HG03103 (cell line): ENCODE measurements around the gene VSNL1.
A peak's percentile ranks its signal among the peaks of the same experiment; 100 is the strongest.

Experiments used
- ATAC-seq: cut with Tn5 transposase; IDR thresholded peaks from one replicate; pipeline ENCODE4 v1.9.1; 2021; ENCODE audit warnings: low read depth; ENCODE audit not compliant: unreplicated experiment

VSNL1 gene

DNA sequence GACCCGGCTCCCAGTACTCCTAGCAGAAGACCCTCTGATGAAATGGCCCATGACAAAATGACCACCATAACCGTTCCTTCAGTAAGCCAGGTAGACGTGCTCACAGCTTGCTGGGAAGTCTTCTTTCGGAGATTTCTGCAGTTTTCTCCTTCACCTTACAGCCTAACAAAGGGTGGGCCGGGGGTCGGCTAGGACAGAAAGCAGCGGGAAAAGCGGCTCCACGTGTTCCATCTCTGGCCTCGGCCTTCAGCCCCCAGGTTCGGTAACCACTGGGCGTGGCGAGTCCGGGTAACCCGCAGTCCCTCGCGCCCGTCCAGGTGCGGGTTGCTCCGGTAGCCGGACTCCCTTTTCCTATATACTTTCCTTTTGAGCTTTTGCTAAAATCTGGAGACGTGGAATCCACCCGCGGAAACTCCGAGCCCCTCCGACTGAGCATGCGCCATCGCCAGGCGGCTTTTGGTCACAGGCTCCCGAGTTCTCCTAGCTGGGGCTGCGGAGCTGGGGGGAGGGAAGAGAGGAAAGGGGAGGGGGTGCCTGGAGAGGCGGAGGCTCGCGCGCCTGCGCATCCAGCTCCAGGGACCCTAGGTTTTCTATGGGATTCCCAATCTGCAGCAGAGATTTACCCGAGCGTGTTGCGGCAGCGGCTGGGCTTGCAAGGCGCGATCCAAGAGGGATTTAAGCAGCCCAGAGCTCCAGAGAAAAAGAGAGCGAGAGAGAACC lies at the start of gene VSNL1:
Gene VSNL1 (plus strand): TSS at position 604 of the 720 bp plus-strand sequence. CDS start 51,379 bp downstream, outside the sequence.
- no peak for ATAC-seq

DNA sequence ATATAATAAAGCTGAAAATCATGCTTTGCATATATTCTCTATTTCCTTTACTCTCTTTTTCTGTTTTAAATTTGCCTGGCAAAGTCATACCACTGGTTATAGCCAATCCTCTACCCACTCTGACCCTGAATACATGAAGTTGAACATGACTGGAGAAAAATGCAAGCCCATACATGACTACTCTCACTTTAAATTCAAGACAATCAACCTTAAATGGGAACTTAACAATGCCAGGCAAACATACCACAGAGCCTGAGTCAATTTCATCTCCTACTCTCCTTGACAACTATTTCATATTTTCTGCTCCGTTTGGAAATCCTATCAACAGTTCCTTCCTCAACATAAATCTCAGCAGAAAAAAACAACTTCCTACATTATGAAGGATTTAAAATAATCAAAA lies 44.9 kb upstream of the VSNL1 start:
- no peak for ATAC-seq

DNA sequence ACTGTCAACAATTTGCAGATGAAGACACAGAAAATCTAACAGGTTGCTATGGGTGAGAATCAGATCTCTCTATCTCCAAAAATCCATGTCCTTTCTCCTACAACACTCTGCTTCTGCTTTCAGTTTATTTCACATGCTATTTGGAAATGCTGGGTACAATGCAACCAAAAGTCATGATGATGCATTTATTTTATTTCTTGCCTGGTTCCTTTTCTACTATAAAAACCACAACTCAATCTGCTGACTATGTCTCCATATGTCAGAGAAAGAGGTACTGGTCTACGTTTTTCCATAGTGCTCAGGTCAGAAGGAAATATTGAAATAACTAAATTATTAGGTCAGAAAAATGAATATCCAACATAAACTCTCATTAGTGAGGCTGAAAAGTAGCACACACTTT lies 42.8 kb upstream of the VSNL1 start:
- ATAC-seq: no peak

DNA sequence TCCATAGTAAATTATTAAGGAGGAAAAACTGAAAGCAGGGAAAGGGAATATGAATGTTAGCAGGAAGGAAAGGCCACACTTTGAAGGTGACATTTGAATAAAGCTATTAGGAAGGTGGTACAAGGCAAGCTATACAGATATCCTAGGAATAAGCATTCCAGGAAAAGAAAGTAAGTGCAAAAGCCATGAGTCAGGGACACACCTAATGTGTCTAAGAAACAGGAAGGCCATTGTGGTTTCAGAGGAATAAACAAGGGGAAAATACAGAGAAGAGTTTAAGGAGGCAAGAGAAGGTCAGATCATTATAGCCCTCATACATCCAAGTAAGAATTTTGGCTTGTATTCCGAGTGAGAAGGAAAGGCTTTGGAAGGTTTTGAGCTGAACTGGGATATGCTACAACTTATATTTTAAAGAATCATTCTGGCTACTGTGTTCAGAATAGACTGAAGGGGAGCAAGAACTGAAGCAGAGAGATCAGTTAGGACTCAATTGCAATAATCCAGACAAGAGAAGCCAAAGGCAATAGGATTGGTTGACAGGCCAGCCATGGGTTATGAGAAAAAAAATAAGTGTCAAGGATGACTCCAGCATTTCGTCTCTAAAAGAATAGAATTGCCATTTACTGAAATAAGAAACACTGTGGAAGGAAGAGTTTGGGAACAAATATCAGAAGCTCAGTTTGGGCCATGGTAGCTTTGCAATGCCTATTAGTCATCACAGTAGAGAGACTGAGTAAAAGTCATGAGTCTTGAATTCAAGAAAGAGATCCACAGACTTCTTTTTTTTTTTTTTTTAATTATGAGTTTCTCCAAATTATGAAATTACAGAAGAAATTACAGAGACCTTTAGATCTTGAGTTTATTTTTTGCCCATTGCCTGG lies 33.5 kb upstream of the VSNL1 start:
- no peak for ATAC-seq

DNA sequence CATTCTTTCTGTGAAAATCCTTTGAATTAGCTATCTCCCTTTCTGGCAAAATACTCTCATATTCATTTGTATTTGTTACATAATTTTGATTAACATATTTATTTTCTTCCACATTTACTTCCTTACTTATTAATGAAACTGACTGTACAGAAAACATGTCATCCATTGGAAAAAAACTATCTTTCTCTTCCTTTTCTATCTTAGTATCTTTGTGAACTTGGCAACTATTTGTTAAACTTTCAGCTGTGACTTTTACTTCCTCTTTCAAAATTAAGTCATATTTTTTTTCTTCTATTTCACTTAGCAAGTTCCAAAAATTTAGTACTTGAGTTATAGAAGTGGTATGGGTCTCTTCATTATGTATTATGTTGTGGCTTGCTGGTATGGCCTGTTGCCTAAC lies 24.8 kb upstream of the VSNL1 start:
- peak; percentile 38 for ATAC-seq

DNA sequence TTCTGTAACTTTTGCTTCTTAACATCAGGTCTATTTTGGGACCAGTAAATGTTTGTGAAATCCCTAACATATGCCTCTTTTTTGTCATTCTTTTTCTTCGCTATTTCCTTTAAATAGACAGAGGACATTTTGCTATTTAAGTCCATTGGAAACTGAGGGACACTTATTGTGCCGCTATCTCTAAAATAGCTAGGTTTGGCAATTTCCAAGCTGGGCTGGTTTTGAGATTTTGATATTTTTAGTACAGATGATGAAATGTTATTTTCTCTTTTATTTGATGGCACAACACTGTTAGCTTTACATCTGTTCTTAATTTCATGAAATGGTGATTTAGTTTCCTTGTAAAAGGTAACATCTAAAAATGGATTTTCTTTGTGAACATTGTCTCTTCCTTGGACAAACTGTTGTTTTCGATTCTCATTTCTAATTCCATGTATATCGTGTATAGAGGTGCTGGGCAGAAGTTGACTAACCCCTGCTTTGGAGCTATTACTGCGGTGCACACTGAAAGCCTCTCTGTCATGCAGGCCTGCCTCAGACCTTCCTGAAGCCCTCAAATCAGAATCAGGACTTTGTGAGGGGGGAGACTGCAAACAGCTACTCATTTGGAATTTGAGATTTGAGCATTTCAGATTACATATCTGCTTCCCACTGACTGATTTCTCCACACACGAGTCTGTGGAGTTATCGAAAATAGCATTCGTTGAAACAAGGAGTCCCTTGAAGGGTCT lies 22.9 kb upstream of the VSNL1 start:
- peak; percentile 31 for ATAC-seq

DNA sequence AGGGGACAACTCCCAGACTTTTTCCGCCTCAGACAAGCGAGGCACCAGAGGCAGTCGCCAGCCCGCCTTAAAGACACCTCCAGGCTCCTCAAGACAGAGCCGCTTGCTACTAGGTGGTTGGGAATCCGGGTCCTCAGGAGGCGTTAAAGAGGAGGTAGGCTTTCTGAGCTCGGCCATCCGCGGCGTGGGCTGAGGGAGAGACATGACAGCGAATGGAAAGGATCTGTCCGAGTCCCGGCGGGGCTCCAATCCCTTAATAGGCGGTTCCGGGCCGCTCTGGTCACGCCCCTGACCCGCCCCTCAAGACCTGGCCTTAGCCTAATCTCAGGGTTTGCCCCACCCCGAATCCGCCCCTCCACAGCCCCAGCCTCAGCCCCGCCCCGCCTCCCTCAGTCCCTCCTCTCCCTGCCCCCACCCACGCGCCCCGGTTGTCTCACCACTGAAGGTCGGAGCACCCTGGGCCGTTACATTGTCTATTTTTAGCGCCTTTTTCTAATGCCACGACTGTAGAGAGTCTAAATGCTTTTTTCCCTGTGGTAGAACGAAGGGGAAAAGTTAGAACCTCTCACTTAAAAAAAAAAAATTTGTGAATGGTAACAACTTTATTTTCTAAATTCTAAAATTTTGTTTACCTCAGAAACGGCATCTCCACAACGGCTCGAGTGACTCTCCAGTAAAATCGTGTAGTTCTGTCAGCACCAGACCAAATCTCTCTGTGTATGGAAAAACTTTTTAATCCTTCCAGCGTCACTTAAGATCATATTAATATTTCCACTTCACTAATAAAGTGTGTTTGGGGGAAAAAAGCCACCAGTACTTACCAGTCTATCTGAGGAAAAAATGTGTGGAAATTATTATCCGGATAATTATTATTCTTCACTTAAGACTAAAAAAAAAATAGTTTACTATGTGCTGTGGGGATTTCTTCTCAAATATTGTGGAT lies 22.0 kb upstream of the VSNL1 start, which contains the start of gene RAD51AP2:
Gene RAD51AP2 (minus strand): TSS at position 229 of the 943 bp plus-strand sequence. CDS start 25 bp downstream, at position 204.
- ATAC-seq: peak; percentile 69

DNA sequence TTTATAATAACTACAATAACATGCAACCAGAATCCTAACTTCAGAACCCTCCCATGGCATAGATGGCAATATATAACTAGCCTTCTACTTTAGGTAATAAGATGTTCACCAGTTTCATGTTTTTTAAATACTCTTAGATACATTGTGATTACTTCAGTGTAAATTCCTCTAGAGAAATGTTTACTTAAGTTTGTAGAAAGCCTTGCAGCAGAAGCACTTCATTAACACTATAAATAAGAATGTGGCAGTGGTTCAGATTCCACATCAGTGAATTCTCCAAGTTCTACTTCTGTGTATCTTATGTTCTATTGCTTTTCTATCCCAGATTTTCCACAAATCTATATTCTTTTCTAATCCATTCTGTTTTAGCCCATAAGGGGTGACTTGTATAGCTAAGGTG lies 21.0 kb upstream of the VSNL1 start:
- ATAC-seq: no peak

DNA sequence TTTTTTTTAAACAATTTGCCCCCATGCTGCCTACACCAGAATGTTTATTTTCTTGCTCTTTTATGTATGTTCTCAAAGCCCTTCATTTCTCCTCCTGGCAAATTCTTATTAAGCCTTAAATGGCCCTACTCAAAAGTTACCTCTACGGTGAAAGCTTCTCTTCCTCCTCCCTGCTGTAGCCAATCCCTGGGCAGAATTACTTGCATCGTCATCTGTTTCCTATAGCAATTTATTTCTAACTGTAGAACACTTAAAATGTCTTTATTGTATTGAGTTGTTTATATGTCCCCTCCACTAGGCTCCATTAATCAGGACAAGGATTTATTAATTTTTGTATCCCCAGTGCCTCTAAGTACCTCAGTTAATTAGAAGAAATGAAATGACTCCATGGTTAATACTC lies 19.7 kb upstream of the VSNL1 start:
- no peak for ATAC-seq

DNA sequence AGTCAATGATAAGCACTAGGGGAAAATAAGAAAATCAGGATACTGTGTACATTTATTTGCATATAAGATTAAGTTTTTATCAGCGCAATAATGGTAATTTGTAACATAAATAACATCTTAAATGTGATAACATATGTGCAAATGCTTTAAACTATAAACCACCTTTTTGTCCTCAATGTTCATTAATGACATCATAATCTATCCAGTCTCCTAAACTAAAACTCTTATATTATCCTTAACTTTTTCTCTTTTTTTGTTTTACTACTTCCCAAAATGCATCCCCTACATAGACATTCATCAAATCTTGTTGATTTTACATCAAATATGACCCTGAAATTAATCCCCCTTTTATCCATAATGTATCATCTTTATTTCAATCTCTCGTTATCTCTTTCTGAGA lies 18.9 kb upstream of the VSNL1 start:
- no peak for ATAC-seq

DNA sequence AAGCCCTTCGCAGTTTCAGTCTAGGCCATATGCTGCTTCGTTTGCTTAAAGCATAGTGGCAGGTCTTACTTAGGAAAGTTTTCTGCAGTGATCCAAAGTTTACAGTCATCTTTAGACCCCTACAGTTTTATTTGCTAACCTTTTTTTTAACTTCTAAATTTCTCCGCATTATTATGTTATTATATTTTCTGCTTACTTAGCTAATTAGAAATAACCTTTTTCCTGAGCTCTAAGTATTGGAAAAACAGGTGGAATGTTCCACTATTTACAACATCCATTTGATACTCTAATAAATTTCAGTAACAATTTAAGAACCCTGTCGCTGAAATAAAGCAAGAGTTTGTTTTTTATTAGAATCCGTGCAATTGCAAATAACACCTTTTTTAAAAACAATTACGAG lies 18.2 kb upstream of the VSNL1 start:
- no peak for ATAC-seq

DNA sequence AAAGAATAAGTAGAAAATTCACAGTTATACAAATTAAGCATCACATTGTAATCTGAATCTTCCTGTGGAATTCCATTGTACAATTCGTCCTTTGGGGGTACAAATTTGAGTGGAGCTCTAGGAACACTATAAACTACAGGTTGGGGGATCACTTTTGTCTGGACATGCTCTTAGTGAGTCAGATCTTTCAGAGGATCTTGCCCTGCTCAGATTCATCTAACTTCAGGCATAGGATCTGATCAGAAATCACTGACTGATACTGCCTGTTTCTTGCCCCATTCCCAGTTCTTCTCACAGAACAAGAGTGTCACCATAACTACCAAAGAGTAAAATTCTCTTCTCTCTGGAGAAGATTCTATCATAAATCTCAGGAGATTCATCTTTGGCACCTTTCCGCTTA lies 10.7 kb upstream of the VSNL1 start:
- no peak for ATAC-seq

DNA sequence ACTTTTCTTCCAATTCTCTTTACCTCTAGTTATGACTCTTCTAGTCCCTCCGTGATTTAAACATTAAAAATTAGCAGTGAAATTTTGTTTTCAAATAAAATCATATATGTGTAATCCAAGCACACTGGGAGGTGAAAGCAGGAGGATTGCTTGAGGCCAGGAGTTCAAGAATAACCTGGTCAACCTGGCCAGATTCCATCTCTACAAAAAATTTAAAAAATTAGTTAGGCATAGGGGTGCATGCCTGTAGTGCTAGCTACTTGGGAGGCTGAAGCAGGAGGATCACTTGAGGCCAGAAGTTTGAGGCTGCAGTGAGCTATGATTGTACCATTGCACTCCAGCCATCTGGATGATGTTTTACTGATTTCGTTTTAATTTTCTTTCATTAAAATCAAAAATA lies 7.0 kb upstream of the VSNL1 start:
- ATAC-seq: no peak

DNA sequence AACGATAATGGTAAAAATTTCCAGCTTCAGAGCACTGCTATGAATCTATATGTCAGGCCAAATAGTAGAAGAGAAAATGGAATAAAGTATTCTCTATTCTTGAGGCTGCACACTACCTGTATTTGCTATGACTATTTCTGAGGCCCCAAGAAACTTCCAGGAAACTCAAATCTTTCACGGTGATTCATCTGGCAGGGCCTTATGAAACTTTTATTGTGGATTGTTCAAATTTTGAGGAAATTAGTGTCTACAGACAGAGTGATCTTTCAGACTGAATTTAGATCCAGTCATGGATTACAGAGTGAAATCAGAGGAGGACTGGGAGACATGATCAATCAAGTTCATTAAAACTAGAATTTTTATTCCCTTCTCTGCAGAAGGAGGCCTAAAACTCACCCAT lies 4.1 kb upstream of the VSNL1 start:
- ATAC-seq: no peak

DNA sequence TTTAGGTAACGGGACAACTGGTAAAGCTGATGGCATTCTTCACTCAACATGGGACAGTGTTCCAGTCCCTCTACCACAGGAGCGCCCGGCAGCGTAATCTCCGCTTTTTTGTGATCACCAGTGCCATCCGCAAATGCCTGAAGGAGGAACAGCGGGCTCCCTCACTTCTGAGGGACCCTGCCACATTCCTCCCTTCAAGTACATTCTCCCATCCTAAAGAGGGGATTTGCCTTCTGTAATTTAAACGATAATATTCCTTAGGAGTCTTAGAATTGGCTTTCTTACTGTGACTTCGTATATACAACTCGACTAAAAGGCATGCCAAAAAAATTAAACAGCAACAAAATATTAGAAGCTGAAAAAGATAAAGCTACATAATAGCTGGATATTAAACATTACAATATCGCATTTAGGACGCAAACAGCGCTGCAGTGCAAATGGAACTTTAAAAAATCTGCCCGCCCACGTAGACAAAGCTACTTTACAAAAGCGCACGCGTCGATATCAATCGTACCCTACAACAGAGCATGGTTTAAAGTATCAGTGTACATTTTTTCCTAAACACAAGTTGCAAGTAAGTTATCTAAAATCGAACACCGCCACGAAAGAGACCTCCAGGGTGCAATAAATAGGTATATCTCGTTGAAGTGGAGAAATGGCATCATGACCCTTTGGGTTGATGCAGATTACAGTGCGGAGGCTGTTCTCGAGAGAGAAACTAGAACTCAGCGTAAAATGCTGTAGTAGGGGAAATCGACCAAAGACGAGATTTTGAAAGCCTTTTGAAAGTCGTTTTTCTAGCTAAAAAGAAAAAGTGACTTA lies 2.3 kb upstream of the VSNL1 start:
- peak; percentile 29 for ATAC-seq

DNA sequence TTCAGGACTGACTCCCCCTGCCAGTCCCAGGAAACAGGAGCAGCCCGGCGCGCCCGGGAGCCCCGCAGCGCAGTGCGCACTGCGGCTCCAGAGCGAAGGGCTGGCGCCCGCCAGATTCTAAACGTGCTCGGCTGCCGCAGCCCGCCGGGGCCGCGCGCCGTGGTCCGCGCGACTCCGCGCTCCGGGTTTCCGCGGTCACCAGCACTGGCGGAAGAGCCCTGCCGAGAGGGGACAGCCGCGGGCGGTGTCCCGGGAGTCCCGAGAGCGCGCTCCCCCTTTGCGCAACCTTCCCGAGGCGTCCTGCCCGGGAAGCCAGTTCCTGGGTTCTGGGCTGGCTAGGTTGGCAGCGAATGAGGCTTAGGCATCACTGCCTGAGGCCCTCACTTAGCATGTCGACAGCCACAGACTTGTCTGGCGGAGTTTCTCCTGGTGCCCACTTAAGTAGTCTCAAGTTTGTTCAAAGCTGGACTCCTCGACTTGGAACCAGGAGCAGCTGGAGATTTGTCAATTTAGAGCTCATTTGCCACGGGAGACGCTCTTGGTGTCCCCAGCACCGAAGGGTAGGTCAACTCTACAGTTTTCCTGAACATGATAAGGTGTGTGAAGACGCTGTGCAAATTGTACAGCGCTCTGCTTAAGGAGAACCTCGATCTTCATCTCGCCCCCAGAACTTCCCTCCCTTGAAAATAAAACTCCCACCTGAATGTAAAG lies 1.5 kb upstream of the VSNL1 start:
- peak; percentile 59 for ATAC-seq

DNA sequence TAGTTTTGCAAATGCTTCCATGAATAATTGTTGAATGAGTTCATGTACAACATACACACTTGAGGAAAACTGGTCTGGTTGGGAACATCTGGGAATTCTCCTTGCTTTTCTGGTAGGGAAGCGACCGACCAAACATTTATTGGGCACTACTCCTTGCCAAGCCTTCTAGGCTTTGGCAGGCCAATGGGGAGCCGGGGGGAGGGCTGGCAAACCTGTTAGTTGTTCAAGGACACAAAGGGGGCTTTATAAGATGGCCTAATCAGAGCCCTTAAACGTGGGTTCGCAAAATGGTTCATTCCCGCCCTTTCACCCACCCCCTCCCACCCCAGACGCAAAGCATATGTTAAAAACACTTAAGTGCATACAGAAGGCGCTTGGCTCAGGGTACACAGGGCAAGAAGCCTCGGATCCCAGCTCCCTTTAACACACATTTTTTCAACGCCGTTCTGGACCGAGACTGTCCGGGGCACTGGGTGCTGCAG lies 844 bp upstream of the VSNL1 start:
- ATAC-seq: no peak

DNA sequence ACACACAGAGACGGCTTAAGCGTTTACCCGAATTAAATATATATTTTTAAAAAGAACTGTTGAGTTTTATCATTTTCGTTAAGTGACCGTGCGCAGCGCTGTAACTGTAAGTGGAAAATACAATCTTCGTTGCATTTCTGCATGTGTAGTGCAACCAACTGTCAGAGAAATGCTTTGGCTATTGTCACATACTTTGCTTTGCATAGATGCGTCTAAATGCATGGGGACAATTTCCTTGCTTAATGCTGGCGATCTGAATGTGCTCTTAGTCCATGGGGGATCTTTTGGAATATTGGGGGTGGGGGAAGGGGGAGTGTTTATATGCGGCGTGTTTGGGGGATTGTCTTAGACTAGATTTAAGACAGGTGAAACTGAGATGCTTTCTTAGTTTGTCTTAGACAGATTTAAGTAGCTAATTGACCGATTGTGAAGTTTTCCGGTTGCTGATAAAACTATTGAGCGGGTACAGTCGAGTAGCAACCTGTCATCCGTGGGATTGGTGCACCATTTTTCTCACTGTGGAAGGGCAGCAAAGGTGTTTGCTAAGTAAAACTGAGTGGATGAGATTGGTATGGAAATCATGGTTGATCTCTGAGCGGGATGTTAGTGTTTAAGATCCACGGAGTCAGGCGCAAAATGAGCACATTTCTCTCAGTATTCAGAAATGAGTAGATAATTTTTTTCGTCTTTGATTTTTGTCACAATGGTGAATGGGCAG lies 476 bp downstream of the VSNL1 start:
- no peak for ATAC-seq
